Transverse colon (tissue), 4 donors: ENCODE results near the gene SNX5. TPM values are rescaled to one million over a fixed set of nuclear protein-coding genes. Genes with fewer than 3 reads are reported as not detected.

Source experiments
- DNase-seq: peaks from one replicate; pipeline ENCODE4 v3.0.0-alpha.2; 2019
- H3K27ac ChIP-seq, 4 donors: fragments of 200-600 bp; sonication (generic); 2 replicates each; pipeline ENCODE4 v1.5.1; 2016 to 2018; ENCODE audit warnings: inconsistent platforms in 4 of 4
- H3K27me3 ChIP-seq: fragments of 200-600 bp; sonication (generic); 2 replicates; pipeline ENCODE4 v1.5.1; 2017; ENCODE audit warnings: inconsistent platforms
- H3K36me3 ChIP-seq, 4 donors: fragments of 200-600 bp; sonication (generic); 2 replicates each; pipeline ENCODE4 v1.5.1; 2017 to 2019; ENCODE audit warnings: inconsistent platforms in 4 of 4
- H3K4me1 ChIP-seq, 4 donors: fragments of 200-600 bp; sonication (generic); 2 replicates each; pipeline ENCODE4 v1.5.1; 2017 to 2020; ENCODE audit warnings: inconsistent platforms in 4 of 4
- H3K4me3 ChIP-seq, 4 donors: fragments of 200-600 bp; sonication (generic); 1 replicate in 1 of 4; 2 replicates in 3 of 4; pipeline versions ENCODE4 v1.5.1 to v1.6.1; 2017 to 2019; ENCODE audit warnings: inconsistent platforms in 4 of 4
- H3K9me3 ChIP-seq, 2 donors: fragments of 200-600 bp; sonication (generic); 2 replicates each; pipeline ENCODE4 v1.5.1; 2017 to 2019; ENCODE audit warnings: inconsistent platforms in 2 of 2
- EP300 ChIP-seq: sonication (generic); formaldehyde crosslinking; IDR thresholded peaks from one replicate; pipeline ENCODE4 v1.6.1; 2017; ENCODE audit warnings: antibody characterized with exemption, low read depth
- POLR2A ChIP-seq: fragments of 450-650 bp; IDR thresholded peaks from one replicate; pipeline ENCODE4 v1.6.1; 2016; ENCODE audit warnings: antibody characterized with exemption, mild to moderate bottlenecking, moderate library complexity
- POLR2AphosphoS5 ChIP-seq, 3 donors: sonication (generic); formaldehyde crosslinking; IDR thresholded peaks; one replicate each; pipeline ENCODE4 v1.6.1; 2016; ENCODE audit warnings: antibody characterized with exemption in 3 of 3
- WGBS, 2 donors: methylation state at CpG; one replicate each; pipeline ENCODE4 v1.1.5; 2018; ENCODE audit warnings: low coverage in 1 of 2; 5-methylcytosine and 5-hydroxymethylcytosine counted together
- in situ Hi-C, 4 donors: fragments of 200-750 bp; cut with MboI; loops; one replicate each; pipeline versions ENCODE4 v1.15.0 to v1.15.1; 2017; ENCODE audit warnings: low sequenced_read_pairs in 3 of 4, low pct_ligation_motif_present in 1 of 4, low pct_unique_long_range_greater_than_20kb in 1 of 4
- intact Hi-C: fragments of 100-400 bp; cut with DNase I; formaldehyde crosslinking; loops from one replicate; pipeline ENCODE4 v1.15.1; 2023; ENCODE audit warnings: low total_unique reads
- total RNA-seq, 4 donors: library from RNA; depleted of rRNA; stranded (reverse); fragments of >200 nt; gene quantifications; one replicate each; pipeline ENCODE4 v1.1.0, GENCODE V29; 2016
- TF ChIP-seq, protein P1 (sequence below), 5 experiments: fragments of 200-600 bp in 3 of 5; fragments of 450-650 bp in 2 of 5; sonication (generic) in 3 of 5; IDR thresholded peaks; 1 replicate in 2 of 5; 2 replicates in 3 of 5; pipeline ENCODE4 v1.5.1; 2016 to 2017; ENCODE audit warnings: antibody characterized with exemption in 5 of 5, inconsistent platforms in 3 of 5, mild to moderate bottlenecking in 2 of 5, moderate library complexity in 1 of 5

SNX5 gene
- total RNA-seq, 4 donors from 2014 or later, result 91.9 to 160 (median 122) TPM

DNA sequence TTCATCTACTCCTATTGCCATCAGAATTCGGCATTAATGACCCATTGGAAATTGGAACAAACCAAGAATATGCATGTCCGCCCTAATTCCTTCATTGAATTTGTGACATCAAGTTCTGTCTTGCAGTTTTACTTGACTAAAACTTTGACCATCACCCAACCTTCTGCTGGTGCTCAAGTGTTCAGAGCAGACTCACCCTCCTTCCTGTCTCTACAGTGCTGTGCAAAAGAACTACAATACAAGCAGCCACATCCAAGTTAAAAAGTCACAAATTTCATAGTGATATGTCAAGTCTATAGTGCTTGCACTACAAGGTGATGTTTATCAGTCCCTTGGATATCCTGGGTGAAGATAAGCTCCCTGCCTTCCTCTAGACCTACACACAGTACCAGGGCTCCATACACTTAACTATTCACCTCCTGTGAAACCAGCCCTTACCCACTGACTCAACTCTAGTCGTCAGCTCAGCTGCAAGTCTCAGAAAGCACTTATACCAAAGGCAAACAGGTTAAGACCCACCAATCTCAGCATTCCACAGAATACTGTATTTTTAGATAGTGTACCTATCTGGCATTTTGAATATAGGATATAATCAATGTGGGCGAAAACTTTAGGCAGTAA, 23.6 kb downstream of the SNX5 start:
- Histone ChIP-seq H3K27ac (no peak overlapping the region), H3K36me3 (peaks cover 0 to 77% (median 33%) of the 10 kb centered on the region in 4 donors), H3K4me3 (no peak overlapping the region), H3K4me1 (no peaks in the 10 kb centered on the region), H3K27me3 (no peaks in the 10 kb centered on the region), H3K9me3 (no peaks in the 10 kb centered on the region)
- TF ChIP-seq, protein P1, sequence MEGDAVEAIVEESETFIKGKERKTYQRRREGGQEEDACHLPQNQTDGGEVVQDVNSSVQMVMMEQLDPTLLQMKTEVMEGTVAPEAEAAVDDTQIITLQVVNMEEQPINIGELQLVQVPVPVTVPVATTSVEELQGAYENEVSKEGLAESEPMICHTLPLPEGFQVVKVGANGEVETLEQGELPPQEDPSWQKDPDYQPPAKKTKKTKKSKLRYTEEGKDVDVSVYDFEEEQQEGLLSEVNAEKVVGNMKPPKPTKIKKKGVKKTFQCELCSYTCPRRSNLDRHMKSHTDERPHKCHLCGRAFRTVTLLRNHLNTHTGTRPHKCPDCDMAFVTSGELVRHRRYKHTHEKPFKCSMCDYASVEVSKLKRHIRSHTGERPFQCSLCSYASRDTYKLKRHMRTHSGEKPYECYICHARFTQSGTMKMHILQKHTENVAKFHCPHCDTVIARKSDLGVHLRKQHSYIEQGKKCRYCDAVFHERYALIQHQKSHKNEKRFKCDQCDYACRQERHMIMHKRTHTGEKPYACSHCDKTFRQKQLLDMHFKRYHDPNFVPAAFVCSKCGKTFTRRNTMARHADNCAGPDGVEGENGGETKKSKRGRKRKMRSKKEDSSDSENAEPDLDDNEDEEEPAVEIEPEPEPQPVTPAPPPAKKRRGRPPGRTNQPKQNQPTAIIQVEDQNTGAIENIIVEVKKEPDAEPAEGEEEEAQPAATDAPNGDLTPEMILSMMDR (IDR thresholded peaks at IDR 0.05), result no peak
- no peak for DNase-seq
- 92 to 100% methylated on average over 2 to 4 of the region's 4 CpGs for WGBS, 2 donors
- in situ Hi-C loops, result loop anchor here in 1 of 4 donors (25.0 kb wide), 2 partner anchors 283 to 433 kb away; no protein-coding TSS in a partner anchor
- intact Hi-C loops, result no loop called here

DNA sequence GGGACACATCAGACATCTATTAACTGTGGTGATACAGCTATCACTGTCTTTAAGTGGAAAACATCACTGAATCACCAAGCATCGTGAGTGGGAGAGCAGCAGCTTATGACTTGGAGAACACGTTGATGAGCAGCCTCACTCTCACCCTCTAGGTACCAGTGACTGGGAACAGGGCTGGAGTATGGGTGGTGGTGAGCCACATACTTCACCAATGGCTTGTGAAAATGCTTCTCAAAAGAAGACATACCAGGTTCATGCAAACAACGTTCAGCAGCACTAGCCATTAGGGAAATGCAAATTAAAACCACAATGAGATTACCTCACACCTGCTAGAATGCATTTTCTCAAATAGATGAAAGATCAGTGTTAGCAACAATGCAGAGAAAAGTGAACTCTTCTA, 25.3 kb downstream of the SNX5 start:
- TF ChIP-seq POLR2AphosphoS5 (IDR thresholded peaks at IDR 0.05), result peak in 1 of 3 donors; percentile 23
- TF ChIP-seq POLR2A, result no peak
- no peak for DNase-seq
- intact Hi-C loops (no loop called here), in situ Hi-C loops (loop anchor here in 1 of 4 donors (25.0 kb wide), 2 partner anchors 281 to 431 kb away; no protein-coding TSS in a partner anchor)
- H3K27me3 ChIP-seq, result no peaks in the 10 kb centered on the region
- H3K27ac ChIP-seq, result no peak overlapping the region
- 45 to 55% methylated on average over 2 to 3 of the region's 3 CpGs for WGBS, 2 donors
- H3K4me3 ChIP-seq, result no peak overlapping the region
- H3K36me3 ChIP-seq, result peaks cover 0 to 61% (median 24%) of the 10 kb centered on the region in 4 donors
- H3K4me1 ChIP-seq, result peaks cover 4 to 16% (median 10%) of the 10 kb centered on the region in 4 donors
- no peaks in the 10 kb centered on the region for H3K9me3 ChIP-seq

DNA sequence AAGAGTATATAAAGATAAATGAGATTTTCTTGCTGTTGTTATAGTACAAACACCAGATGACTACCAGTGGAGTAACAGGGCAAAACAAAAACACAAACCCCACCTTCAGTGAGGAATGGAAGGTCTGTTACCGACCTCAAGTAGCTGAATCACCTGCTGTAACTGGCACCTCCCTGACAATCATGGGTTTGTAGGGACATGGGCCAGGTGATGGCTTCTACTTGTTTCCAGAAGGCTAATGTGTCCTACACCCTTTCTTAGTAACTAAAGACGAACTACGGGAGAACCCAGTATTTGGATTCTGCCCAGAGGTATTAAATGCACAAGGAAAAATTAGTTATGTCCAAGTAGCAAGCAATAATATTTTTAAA, 26.8 kb downstream of the SNX5 start:
- H3K36me3 ChIP-seq, result peaks cover 0 to 45% (median 17%) of the 10 kb centered on the region in 4 donors
- H3K9me3 ChIP-seq, result no peaks in the 10 kb centered on the region
- in situ Hi-C loops (loop anchor here in 1 of 4 donors (25.0 kb wide), 2 partner anchors 280 to 430 kb away; no protein-coding TSS in a partner anchor), intact Hi-C loops (no loop called here)
- TF ChIP-seq, protein P1 (IDR thresholded peaks at IDR 0.05), result no peak
- TF ChIP-seq EP300, result no peak
- TF ChIP-seq POLR2A, result no peak
- TF ChIP-seq POLR2AphosphoS5 (IDR thresholded peaks at IDR 0.05), result no peak
- no peak overlapping the region for H3K27ac ChIP-seq
- no peak overlapping the region for H3K4me3 ChIP-seq
- H3K4me1 ChIP-seq, result peaks cover 12 to 31% (median 19%) of the 10 kb centered on the region in 4 donors
- no peak for DNase-seq
- H3K27me3 ChIP-seq, result no peaks in the 10 kb centered on the region
- WGBS, 2 donors, result 68 to 80% methylated on average over 3 of the region's 3 CpGs

DNA sequence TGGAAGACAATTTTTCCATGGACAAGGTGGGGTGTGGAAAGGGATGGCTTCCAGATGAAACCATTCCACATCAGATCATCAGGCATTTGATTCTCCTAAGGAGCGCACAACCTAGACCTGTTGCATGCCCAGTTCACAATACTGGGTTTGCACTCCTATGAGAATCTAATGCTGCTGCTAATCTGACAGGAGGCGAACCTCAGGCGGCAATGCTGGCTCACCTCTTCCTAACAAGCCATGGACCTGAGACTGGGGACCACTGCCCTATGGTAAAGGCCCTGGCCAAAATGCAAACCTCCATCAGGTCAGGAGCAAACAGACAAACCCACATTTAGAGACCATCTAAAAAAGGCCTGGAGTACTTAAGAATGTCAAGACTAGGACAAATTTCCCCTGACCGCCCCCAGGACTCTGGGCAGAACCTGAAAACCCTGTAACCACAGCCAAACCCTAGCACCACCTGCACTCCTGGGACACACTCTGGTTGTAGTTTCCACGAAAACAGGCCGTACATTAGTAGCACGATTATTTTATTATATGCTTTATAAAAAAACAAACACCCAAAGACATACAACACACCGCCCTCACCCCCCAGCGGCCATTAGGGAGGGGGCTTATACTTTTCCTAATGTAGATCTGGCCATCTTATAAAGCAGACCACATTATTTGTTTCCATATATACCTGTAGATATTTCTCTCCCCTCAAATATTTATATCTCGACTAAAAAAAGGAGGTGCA, 27.3 kb downstream of the SNX5 start:
- DNase-seq, result no peak
- no peak for TF ChIP-seq EP300
- TF ChIP-seq POLR2A, result no peak
- no peak for TF ChIP-seq POLR2AphosphoS5 (IDR thresholded peaks at IDR 0.05)
- TF ChIP-seq, protein P1 (IDR thresholded peaks at IDR 0.05), result no peak
- Histone ChIP-seq H3K27ac (no peak overlapping the region), H3K4me1 (peaks cover 16 to 36% (median 25%) of the 10 kb centered on the region in 4 donors), H3K36me3 (peaks cover 0 to 40% (median 14%) of the 10 kb centered on the region in 4 donors), H3K27me3 (no peaks in the 10 kb centered on the region), H3K9me3 (no peaks in the 10 kb centered on the region), H3K4me3 (no peak overlapping the region)
- intact Hi-C loops, result no loop called here
- in situ Hi-C loops, result loop anchor here in 1 of 4 donors (25.0 kb wide), 2 partner anchors 279 to 429 kb away; no protein-coding TSS in a partner anchor
- 80 to 86% methylated on average over 1 to 10 of the region's 10 CpGs for WGBS, 2 donors
